GM12878 (cell line): ENCODE results near the gene KCNK7.

Experiments used
- CTCF ChIP-seq, 3 experiments: IDR thresholded peaks in 2 of 3; conservative IDR thresholded peaks in 1 of 3; 2 replicates each; pipeline ENCODE4 v1.5.1; 2011; ENCODE audit warnings: low read depth in 3 of 3, low read length in 3 of 3, mild to moderate bottlenecking in 3 of 3, control low read depth in 2 of 3, moderate library complexity in 2 of 3, inconsistent platforms in 1 of 3, mixed read lengths in 1 of 3; ENCODE audit not compliant: control insufficient read depth in 2 of 3, insufficient read depth in 1 of 3; ENCODE audit errors: extremely low read depth in 1 of 3
- DPF2 ChIP-seq: fragments of 450-650 bp; IDR thresholded peaks from 2 replicates; pipeline ENCODE4 v1.6.1; 2017; ENCODE audit warnings: mild to moderate bottlenecking
- MAX ChIP-seq: IDR thresholded peaks from 2 replicates; pipeline ENCODE4 v1.6.1; 2012; ENCODE audit warnings: low read depth, low read length, improper control_type of control experiment
- MEF2A ChIP-seq: IDR thresholded peaks from 2 replicates; pipeline ENCODE4 v1.6.1; 2011; ENCODE audit warnings: low read depth, mild to moderate bottlenecking, low read length, moderate library complexity; ENCODE audit not compliant: insufficient read depth
- MTA3 ChIP-seq: IDR thresholded peaks from 2 replicates; pipeline ENCODE4 v1.6.1; 2012; ENCODE audit warnings: low read length, inconsistent platforms, borderline replicate concordance
- NFIC ChIP-seq: IDR thresholded peaks from 2 replicates; pipeline ENCODE4 v1.6.1; 2012; ENCODE audit warnings: low read depth, mild to moderate bottlenecking, inconsistent platforms, low read length, moderate library complexity
- PBX3 ChIP-seq: IDR thresholded peaks from 2 replicates; pipeline ENCODE4 v1.6.1; 2011; ENCODE audit warnings: mild to moderate bottlenecking, low read depth, low read length, moderate library complexity; ENCODE audit not compliant: insufficient replicate concordance
- POLR2A ChIP-seq: IDR thresholded peaks from 2 replicates; pipeline ENCODE4 v1.6.1; 2011; ENCODE audit warnings: low read depth, mild to moderate bottlenecking, low read length
- REST ChIP-seq: IDR thresholded peaks from 2 replicates; pipeline ENCODE4 v1.6.1; 2012; ENCODE audit warnings: mild to moderate bottlenecking, low read depth, low read length
- SIX5 ChIP-seq: IDR thresholded peaks from 2 replicates; pipeline ENCODE4 v1.6.1; 2011; ENCODE audit warnings: mild to moderate bottlenecking, low read depth, low read length, moderate library complexity; ENCODE audit not compliant: severe bottlenecking
- TCF7 ChIP-seq: IDR thresholded peaks from 2 replicates; pipeline ENCODE4 v1.6.1; 2014; ENCODE audit warnings: antibody characterized with exemption, borderline replicate concordance
- ZNF274 ChIP-seq: IDR thresholded peaks from one replicate; pipeline ENCODE4 v1.8.0; 2011; ENCODE audit not compliant: insufficient read length, insufficient read depth
- ZZZ3 ChIP-seq: IDR thresholded peaks from 2 replicates; pipeline ENCODE4 v1.6.1; 2011; ENCODE audit warnings: low read depth; ENCODE audit not compliant: control insufficient read depth, insufficient read length

- TF ChIP-seq CTCF (IDR thresholded peaks at IDR 0.05 in 2 of 3, conservative IDR thresholded peaks at IDR 0.05 in 1 of 3; ENCODE audit: control insufficient read depth in 2 of 3, extremely low read depth in 1 of 3, insufficient read depth in 1 of 3, low read depth in 3 of 3, low read length in 3 of 3): no peak
- no peak for TF ChIP-seq REST
- TF ChIP-seq MTA3: no peak
- TF ChIP-seq NFIC: no peak
- no peak for TF ChIP-seq ZNF274
- no peak for TF ChIP-seq ZZZ3
- TF ChIP-seq DPF2: peak; percentile 98
- peak; percentile 99 for TF ChIP-seq PBX3
- peak; percentile 64 for TF ChIP-seq POLR2A
- 0 out of 2 replicates have a peak, but pooled peaks have one; percentile 38 for TF ChIP-seq MAX
- TF ChIP-seq MEF2A: no peak
- peak; percentile 75 for TF ChIP-seq SIX5
- no peak for TF ChIP-seq TCF7
Observed at GRCh38 chr11:65615229-65615949, 19.8 kb upstream of the KCNK7 start, which contains the start of gene PCNX3.
